Effector CD4-positive, alpha-beta T cell (primary cell): ENCODE measurements around the gene THOC3.
"Not testable (repeated sequence)": the region's sequence is repeated elsewhere in the genome, so short reads cannot be mapped to it uniquely, and the experiment has no call there.

Source experiments
- DNase-seq: peaks from one replicate; pipeline ENCODE4 v3.0.0-alpha.2; 2020
- total RNA-seq: gene quantifications from one replicate; lab custom pipeline; 2026; lab: John Stamatoyannopoulos, UW

THOC3 gene
- 16.9 reads per million, percentile 43 among the genes with 10 or more reads in this experiment for total RNA-seq

- peak; percentile 51 for DNase-seq
Observed at GRCh38 chr5:175967471-175968372, at the start of gene THOC3. TSS of gene THOC3 (minus strand) at chr5:175968315. CDS start at chr5:175968208, 107 bp downstream.

- not testable (repeated sequence) for DNase-seq
Observed at GRCh38 chr5:176017324-176017723, 49.2 kb upstream of the THOC3 start.

- not testable (repeated sequence) for DNase-seq
Observed at GRCh38 chr5:176014360-176014759, 46.2 kb upstream of the THOC3 start.

GRCh38 chr5:176011088-176011487 lies 43.0 kb upstream of the THOC3 start:
- not testable (repeated sequence) for DNase-seq

GRCh38 chr5:176010202-176010601 lies 42.1 kb upstream of the THOC3 start:
- DNase-seq: not testable (repeated sequence)

- not testable (repeated sequence) for DNase-seq
Observed at GRCh38 chr5:176007220-176007619, 39.1 kb upstream of the THOC3 start.

GRCh38 chr5:176006819-176007218 lies 38.7 kb upstream of the THOC3 start:
- not testable (repeated sequence) for DNase-seq

GRCh38 chr5:175997979-175998378 lies 29.9 kb upstream of the THOC3 start:
- not testable (repeated sequence) for DNase-seq

GRCh38 chr5:175997495-175997894 lies 29.4 kb upstream of the THOC3 start:
- DNase-seq: not testable (repeated sequence)

- not testable (repeated sequence) for DNase-seq
Observed at GRCh38 chr5:175996791-175997190, 28.7 kb upstream of the THOC3 start.

- DNase-seq: not testable (repeated sequence)
Observed at GRCh38 chr5:175995506-175995905, 27.4 kb upstream of the THOC3 start.

GRCh38 chr5:175979371-175979995 lies 11.4 kb upstream of the THOC3 start:
- not testable (repeated sequence) for DNase-seq

- not testable (repeated sequence) for DNase-seq
Observed at GRCh38 chr5:175968381-175968780, 266 bp upstream of the THOC3 start.

GRCh38 chr5:175962329-175962728 lies 5.8 kb downstream of the THOC3 start:
- DNase-seq: not testable (repeated sequence)

GRCh38 chr5:175960228-175960627 lies 7.9 kb downstream of the THOC3 start:
- not testable (repeated sequence) for DNase-seq

- not testable (repeated sequence) for DNase-seq
Observed at GRCh38 chr5:175958515-175958914, 9.6 kb downstream of the THOC3 start.

- DNase-seq: not testable (repeated sequence)
Observed at GRCh38 chr5:175954107-175954506, 14.0 kb downstream of the THOC3 start.

GRCh38 chr5:175952810-175953209 lies 15.3 kb downstream of the THOC3 start:
- not testable (repeated sequence) for DNase-seq

- DNase-seq: not testable (repeated sequence)
Observed at GRCh38 chr5:175951339-175951969, 16.7 kb downstream of the THOC3 start.

GRCh38 chr5:175948329-175949108 lies 19.6 kb downstream of the THOC3 start:
- DNase-seq: not testable (repeated sequence)

GRCh38 chr5:175943253-175943652 lies 24.9 kb downstream of the THOC3 start:
- DNase-seq: not testable (repeated sequence)

- DNase-seq: not testable (repeated sequence)
Observed at GRCh38 chr5:175940632-175941031, 27.5 kb downstream of the THOC3 start.
